Measurements from ENCODE around the gene MNT. TPM values are rescaled to one million over a fixed set of nuclear protein-coding genes. Genes with fewer than 3 reads are reported as not detected.

MNT gene
- total and polyA plus RNA-seq, 9 of the 15 experiments (the other 6 are each of a cell fraction or from before 2014, with no cell fraction given): 0.18 to 23.8 (median 5.3) TPM

DNA sequence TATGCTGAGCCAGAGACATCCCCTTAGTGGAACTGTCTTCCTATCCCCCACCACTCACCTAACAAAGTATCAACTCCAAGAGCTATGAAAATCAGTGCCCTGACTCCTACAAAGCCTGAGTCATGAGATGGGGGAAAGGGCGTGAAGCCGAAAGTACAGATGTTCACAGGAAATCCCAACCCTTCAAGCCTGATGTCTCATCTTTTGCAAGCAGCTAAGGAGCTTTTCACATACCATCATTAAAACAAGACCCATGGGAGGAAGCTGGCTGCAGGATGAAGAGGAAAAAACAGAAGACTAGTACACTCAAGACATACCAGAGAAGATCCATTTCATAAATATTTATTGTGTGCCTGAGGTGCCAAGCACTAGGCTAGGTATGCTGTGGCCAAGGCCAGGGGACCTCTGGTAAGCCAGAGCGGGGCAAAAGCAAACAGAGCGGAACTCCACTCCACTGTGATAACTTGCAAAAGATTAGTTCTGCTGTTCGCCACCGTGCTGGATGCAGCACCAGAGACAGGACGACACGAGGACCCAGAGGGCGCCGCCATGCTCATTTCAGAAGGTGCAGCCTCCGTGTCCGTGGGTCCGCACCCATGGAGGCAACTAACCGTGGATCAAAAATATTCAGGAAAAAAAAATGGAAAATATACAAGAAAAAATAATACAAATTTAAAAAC, 4.5 kb upstream of the MNT start:
- FAIRE-seq: no peak
- ChIA-PET POLR2A (interaction anchor here (0.7 to 1.1 kb wide), 2 partner anchors 11 to 63 kb away, joined by 3 read pairs; no protein-coding TSS in a partner anchor), CTCF (ENCODE audit: low intra/inter-chr PET ratio) (no interaction called here)
- no TSS peak for BruUV-seq (replicated peaks)
- no peaks in the 10 kb centered on the region for H3K9me3 ChIP-seq (replicated peaks; ENCODE audit: control insufficient read depth, insufficient read depth, low read depth, low read length)
- in situ Hi-C loops (cut with MboI): no loop called here
- H3K4me1 ChIP-seq (replicated peaks in 1 of 2; ENCODE audit: control insufficient read depth in 2 of 2, insufficient read depth in 2 of 2, low read length in 2 of 2): peaks cover 16 to 27% of the 10 kb centered on the region in 2 experiments
- H3K36me3 ChIP-seq (ENCODE audit: control insufficient read depth, insufficient read depth, low read length): no peaks in the 10 kb centered on the region
- no peaks in the 10 kb centered on the region for H4K20me1 ChIP-seq (replicated peaks; ENCODE audit: control insufficient read depth, insufficient read depth, low read length)
- no peak overlapping the region for H3K27ac ChIP-seq (ENCODE audit: extremely low read depth, low read depth, low read length)
- WGBS (ENCODE audit: insufficient coverage, low coverage, missing lambda C conversion rate): 87% methylated on average over 10 of the region's 14 CpGs
- no peak for ATAC-seq
- H3K27me3 ChIP-seq (ENCODE audit: control insufficient read depth in 2 of 2, insufficient read depth in 2 of 2, low read length in 2 of 2): no peaks in the 10 kb centered on the region
- H3K79me2 ChIP-seq (ENCODE audit: control insufficient read depth, insufficient read depth, low read length): peaks cover 3% of the 10 kb centered on the region; the same call in 2 of the 3 replicates
- H3K4me3 ChIP-seq: no peak overlapping the region
- intact Hi-C loops (cut with micrococcal nuclease): no loop called here
- TF ChIP-seq DEAF1 (CRISPR knock-in tag; IDR thresholded peaks at IDR 0.05) (no peak), CBFA2T3 (IDR thresholded peaks at IDR 0.05) (no peak), POLR2AphosphoS2 (IDR thresholded peaks at IDR 0.05; ENCODE audit: low read length) (no peak), PCBP1 (IDR thresholded peaks at IDR 0.05; ENCODE audit: low read depth, low read length, poor library complexity, severe bottlenecking) (no peak), JUND (IDR thresholded peaks at IDR 0.05; ENCODE audit: borderline replicate concordance, low read depth, low read length) (no peak), JUND (tag; IDR thresholded peaks at IDR 0.05; ENCODE audit: borderline replicate concordance, low read depth, low read length) (no peak), SRF (CRISPR knock-in tag; IDR thresholded peaks at IDR 0.05) (no peak)
- no peak for DNase-seq (ENCODE audit: extremely low read depth in 1 of 4, low spot score in 3 of 4)
- H3K9ac ChIP-seq (ENCODE audit: insufficient read depth in 1 of 2, low read depth in 2 of 2, low read length in 2 of 2): no peak overlapping the region
- no peaks in the 10 kb centered on the region for H3K9me1 ChIP-seq (ENCODE audit: control insufficient read depth, insufficient read depth, low read length)
- no peak overlapping the region for H2AFZ ChIP-seq (ENCODE audit: low read depth, low read length)
- H3K4me2 ChIP-seq (ENCODE audit: insufficient read depth, low read length): no peak overlapping the region

Measured in K562 (cell line).